HepG2 (cell line): ENCODE data around the gene AMBRA1. TPM values are rescaled to one million over a fixed set of nuclear protein-coding genes. Genes with fewer than 3 reads are reported as not detected.
A peak's percentile ranks its signal among the peaks of the same experiment; 100 is the strongest.

Experiments
- ATAC-seq: fragments of 200-7000 bp; cut with Tn5 transposase; 3 replicates; pipeline ENCODE4 v1.9.1; 2020; ENCODE audit warnings: mild to moderate bottlenecking, moderate library complexity
- BruUV-seq: library from RNA; stranded (reverse); fragments of 400-500 nt; replicated peaks from 2 replicates; lab custom pipeline; 2021; lab: Mats Ljungman, UMichigan
- CTCF ChIA-PET: fragments of 300-600 bp; formaldehyde crosslinking; extraction: SDS; loops from one replicate; lab custom pipeline; 2021; ENCODE audit warnings: low total read pairs, inconsistent platforms, low intra/inter-chr PET ratio; lab: Yijun Ruan, JAX
- POLR2A ChIA-PET: fragments of 350-600 bp; sonication (Branson Sonifier 250); formaldehyde crosslinking; loops from one replicate; lab custom pipeline; 2020; ENCODE audit warnings: antibody characterized with exemption, inconsistent platforms; lab: Yijun Ruan, JAX
- DNase-seq: peaks from one replicate; pipeline ENCODE4 v3.0.0-alpha.2; 2015; ENCODE audit warnings: low spot score
- FAIRE-seq: peaks from 3 replicates; lab custom pipeline; 2011; peaks lifted over from hg19 to GRCh38; lab: Jason Lieb, UNC
- H2AFZ ChIP-seq: one replicate; pipeline ENCODE4 v1.6.1; 2011; ENCODE audit warnings: low read length, inconsistent platforms
- H3K27ac ChIP-seq: fragments of 300-600 bp; 3 replicates; pipeline ENCODE4 v1.8.0; 2011; ENCODE audit warnings: mixed run types, mild to moderate bottlenecking, mixed read lengths, low read length, inconsistent platforms; ENCODE audit not compliant: insufficient read depth; ENCODE audit errors: extremely low read length
- H3K27me3 ChIP-seq, 2 experiments: fragments of 200-600 bp in 1 of 2; 2 replicates in 1 of 2; 3 replicates in 1 of 2; pipeline versions ENCODE4 v1.6.0 to v1.8.0; 2011; ENCODE audit warnings: low read length in 2 of 2, mild to moderate bottlenecking in 2 of 2, moderate library complexity in 2 of 2, inconsistent platforms in 1 of 2; ENCODE audit not compliant: insufficient read depth in 2 of 2, control insufficient read depth in 1 of 2
- H3K36me3 ChIP-seq, 2 experiments: fragments of 200-600 bp in 1 of 2; replicated peaks in 1 of 2; 2 replicates in 1 of 2; 3 replicates in 1 of 2; pipeline versions ENCODE4 v1.5.1 to v1.8.0; 2011; ENCODE audit warnings: low read length in 2 of 2, inconsistent platforms in 1 of 2; ENCODE audit not compliant: insufficient read depth in 2 of 2, control insufficient read depth in 1 of 2
- H3K4me1 ChIP-seq: 2 replicates; pipeline ENCODE4 v1.5.1; 2012; ENCODE audit warnings: low read length, inconsistent platforms; ENCODE audit not compliant: insufficient read depth
- H3K4me2 ChIP-seq: 2 replicates; pipeline ENCODE4 v1.6.0; 2011; ENCODE audit warnings: low read depth, low read length, inconsistent platforms
- H3K4me3 ChIP-seq, 3 experiments: fragments of 200-600 bp in 1 of 3; sonication (generic), shearing (Covaris generic) in 1 of 3; replicated peaks in 1 of 3; 2 replicates each; pipeline ENCODE4 v1.5.1; 2011 to 2016; ENCODE audit warnings: low read length in 3 of 3, inconsistent platforms in 2 of 3, low read depth in 2 of 3, mild to moderate bottlenecking in 2 of 3, control low read depth in 1 of 3, mixed read lengths in 1 of 3; ENCODE audit not compliant: insufficient read depth in 1 of 3
- H3K79me2 ChIP-seq: one replicate; pipeline ENCODE4 v1.6.1; 2011; ENCODE audit warnings: low read length, inconsistent platforms; ENCODE audit not compliant: insufficient read depth
- H3K9ac ChIP-seq: 2 replicates; pipeline ENCODE4 v1.6.0; 2011; ENCODE audit warnings: mild to moderate bottlenecking, low read depth, low read length, inconsistent platforms; ENCODE audit not compliant: insufficient read depth
- H3K9me3 ChIP-seq: 2 replicates; pipeline ENCODE4 v1.5.1; 2012; ENCODE audit warnings: mild to moderate bottlenecking, low read length
- H4K20me1 ChIP-seq: 2 replicates; pipeline ENCODE4 v1.6.0; 2011; ENCODE audit warnings: inconsistent platforms, mild to moderate bottlenecking, low read length, moderate library complexity; ENCODE audit not compliant: insufficient read depth
- MXD4 ChIP-seq: IDR thresholded peaks from 2 replicates; pipeline ENCODE4 v1.6.1; 2016; ENCODE audit warnings: mild to moderate bottlenecking, missing biosample characterization, missing genetic modification reagents
- TOPORS ChIP-seq: sonication (generic); formaldehyde crosslinking; IDR thresholded peaks from 2 replicates; pipeline ENCODE4 v1.8.0; 2023; ENCODE audit warnings: mild to moderate bottlenecking, missing genetic modification reagents
- ZFP37 ChIP-seq: sonication (generic); formaldehyde crosslinking; IDR thresholded peaks from 2 replicates; pipeline ENCODE4 v1.4.0; 2020; ENCODE audit warnings: missing genetic modification reagents, borderline replicate concordance
- ZNF121 ChIP-seq: sonication (generic); formaldehyde crosslinking; IDR thresholded peaks from 2 replicates; pipeline ENCODE4 v1.5.0; 2020; ENCODE audit warnings: mild to moderate bottlenecking, missing genetic modification reagents
- WGBS: methylation state at CpG from one replicate; pipeline ENCODE4 v1.1.6; 2017; ENCODE audit warnings: low lambda C conversion rate; 5-methylcytosine and 5-hydroxymethylcytosine counted together
- in situ Hi-C: cut with HindIII; loops from 2 replicates; pipeline ENCODE4 v1.10.0; 2017; ENCODE audit warnings: low pct_unique_long_range_greater_than_20kb; ENCODE audit not compliant: extremely low pct_ligation_motif_present
- intact Hi-C: fragments of 100-400 bp; cut with micrococcal nuclease; formaldehyde crosslinking; loops from one replicate; pipeline ENCODE4 v1.10.0; 2022; ENCODE audit not compliant: unreplicated experiment
- polyA plus RNA-seq, 8 experiments: library from polyadenylated mRNA; depleted of rRNA in 3 of 8; stranded (reverse) in 7 of 8; unstranded in 1 of 8; fragments of >200 nt; fragmentation: Illumina TruSeq in 4 of 8; extraction: Trizol in 4 of 8; gene quantifications; 2 replicates each; pipeline versions ENCODE4 v1.2.1 to v1.2.3, GENCODE V29; 2011 to 2016; ENCODE audit warnings: low read depth in 4 of 8, missing spikeins in 1 of 8, mixed read lengths in 1 of 8; ENCODE audit not compliant: insufficient read depth in 1 of 8
- total RNA-seq, 5 experiments: library from RNA; depleted of rRNA; stranded (reverse); fragments of >200 nt; fragmentation: Illumina TruSeq; extraction: Trizol; gene quantifications; 2 replicates each; pipeline ENCODE4 v1.2.3, GENCODE V29; 2016; ENCODE audit warnings: low read depth in 1 of 5
- TF ChIP-seq, protein P1 (sequence below): sonication (generic); formaldehyde crosslinking; IDR thresholded peaks from 2 replicates; pipeline ENCODE4 v1.5.0; 2020; ENCODE audit warnings: mild to moderate bottlenecking, missing genetic modification reagents
- TF ChIP-seq, protein P2 (sequence below): sonication (generic); formaldehyde crosslinking; IDR thresholded peaks from 2 replicates; pipeline ENCODE4 v1.8.0; 2022; ENCODE audit warnings: mild to moderate bottlenecking, missing genetic modification reagents; ENCODE audit not compliant: insufficient replicate concordance

Gene AMBRA1
- total and polyA plus RNA-seq, 2 of the 13 experiments (the other 11 are each of a cell fraction or from before 2014, with no cell fraction given): 15.7 to 26.0 TPM

DNA sequence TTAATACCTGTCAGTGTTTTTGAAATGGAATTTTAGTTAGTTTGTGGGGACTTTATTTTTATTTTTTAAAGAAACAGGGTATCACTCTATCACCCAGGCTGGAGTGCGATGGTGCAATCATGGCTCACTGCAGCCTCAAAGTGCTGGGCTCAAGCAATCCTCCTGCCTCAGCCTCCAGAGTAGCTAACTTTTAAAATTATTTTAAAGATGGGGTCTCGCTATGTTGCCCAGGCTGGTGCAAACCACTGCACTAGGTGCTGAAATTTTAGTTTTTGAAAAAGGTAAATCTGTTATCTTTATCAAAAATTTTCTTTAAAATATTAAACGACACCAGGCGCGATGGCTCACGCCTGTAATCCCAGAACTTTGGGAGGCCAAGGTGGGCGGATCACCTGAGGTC is 42.6 kb downstream of the AMBRA1 start:
- Histone ChIP-seq H3K9ac (no peak overlapping the region), H3K9me3 (no peaks in the 10 kb centered on the region), H3K27ac (no peak overlapping the region), H2AFZ (no peak overlapping the region), H3K27me3 (no peaks in the 10 kb centered on the region), H4K20me1 (no peaks in the 10 kb centered on the region), H3K79me2 (peaks cover 74% of the 10 kb centered on the region), H3K4me3 (no peak overlapping the region), H3K4me1 (peaks cover 34% of the 10 kb centered on the region), H3K4me2 (no peak overlapping the region), H3K36me3 (peaks cover 8 to 21% of the 10 kb centered on the region in 2 experiments)
- POLR2A ChIA-PET: no interaction called here
- no peak for DNase-seq
- BruUV-seq: no TSS peak
- ATAC-seq: no peak
- over 99% methylated on average over 7 of the region's 7 CpGs for WGBS
- in situ Hi-C loops: no loop called here
- CTCF ChIA-PET: no interaction called here
- FAIRE-seq: no peak
- TF ChIP-seq ZNF121 (CRISPR knock-in tag) (peak; percentile 55; the same call in 1 of the 2 replicates), TOPORS (CRISPR knock-in tag) (no peak)
- TF ChIP-seq, protein P1, sequence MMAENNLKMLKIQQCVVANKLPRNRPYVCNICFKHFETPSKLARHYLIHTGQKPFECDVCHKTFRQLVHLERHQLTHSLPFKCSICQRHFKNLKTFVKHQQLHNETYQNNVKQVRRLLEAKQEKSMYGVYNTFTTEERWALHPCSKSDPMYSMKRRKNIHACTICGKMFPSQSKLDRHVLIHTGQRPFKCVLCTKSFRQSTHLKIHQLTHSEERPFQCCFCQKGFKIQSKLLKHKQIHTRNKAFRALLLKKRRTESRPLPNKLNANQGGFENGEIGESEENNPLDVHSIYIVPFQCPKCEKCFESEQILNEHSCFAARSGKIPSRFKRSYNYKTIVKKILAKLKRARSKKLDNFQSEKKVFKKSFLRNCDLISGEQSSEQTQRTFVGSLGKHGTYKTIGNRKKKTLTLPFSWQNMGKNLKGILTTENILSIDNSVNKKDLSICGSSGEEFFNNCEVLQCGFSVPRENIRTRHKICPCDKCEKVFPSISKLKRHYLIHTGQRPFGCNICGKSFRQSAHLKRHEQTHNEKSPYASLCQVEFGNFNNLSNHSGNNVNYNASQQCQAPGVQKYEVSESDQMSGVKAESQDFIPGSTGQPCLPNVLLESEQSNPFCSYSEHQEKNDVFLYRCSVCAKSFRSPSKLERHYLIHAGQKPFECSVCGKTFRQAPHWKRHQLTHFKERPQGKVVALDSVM (CRISPR knock-in tag): peak; percentile 54
- intact Hi-C loops: no loop called here

DNA sequence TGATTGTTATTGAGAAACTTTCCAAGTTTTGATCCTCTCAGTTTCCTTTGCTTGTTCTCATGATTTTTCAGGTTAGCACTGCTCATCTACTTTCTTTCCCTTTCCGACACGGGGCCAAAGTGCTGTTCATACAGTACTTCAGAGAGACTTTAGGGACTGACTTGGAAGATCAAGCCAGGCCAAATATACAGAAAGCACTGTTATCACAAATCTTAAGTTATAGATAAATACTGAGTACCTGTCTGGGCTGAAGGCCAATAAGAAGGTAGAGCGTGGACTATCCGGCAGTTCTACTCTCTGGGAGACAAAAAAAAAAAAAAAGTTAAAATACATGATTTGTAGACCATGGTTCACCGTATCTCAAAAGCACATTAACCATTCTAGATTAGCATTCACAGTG is 46.2 kb downstream of the AMBRA1 start:
- DNase-seq (no peak), ATAC-seq (no peak), FAIRE-seq (no peak)
- ChIA-PET POLR2A (no interaction called here), CTCF (no interaction called here)
- 96% methylated on average over 5 of the region's 5 CpGs for WGBS
- Histone ChIP-seq H3K9me3 (no peaks in the 10 kb centered on the region), H3K27me3 (no peaks in the 10 kb centered on the region), H3K27ac (no peak overlapping the region), H3K36me3 (peaks cover 23 to 53% of the 10 kb centered on the region in 2 experiments), H3K9ac (no peak overlapping the region), H3K4me1 (no peaks in the 10 kb centered on the region), H4K20me1 (no peaks in the 10 kb centered on the region), H3K79me2 (peaks cover 50% of the 10 kb centered on the region), H2AFZ (no peak overlapping the region), H3K4me2 (no peak overlapping the region), H3K4me3 (no peak overlapping the region)
- in situ Hi-C loops: no loop called here
- BruUV-seq: no TSS peak
- intact Hi-C loops: no loop called here
- TF ChIP-seq, protein P2, sequence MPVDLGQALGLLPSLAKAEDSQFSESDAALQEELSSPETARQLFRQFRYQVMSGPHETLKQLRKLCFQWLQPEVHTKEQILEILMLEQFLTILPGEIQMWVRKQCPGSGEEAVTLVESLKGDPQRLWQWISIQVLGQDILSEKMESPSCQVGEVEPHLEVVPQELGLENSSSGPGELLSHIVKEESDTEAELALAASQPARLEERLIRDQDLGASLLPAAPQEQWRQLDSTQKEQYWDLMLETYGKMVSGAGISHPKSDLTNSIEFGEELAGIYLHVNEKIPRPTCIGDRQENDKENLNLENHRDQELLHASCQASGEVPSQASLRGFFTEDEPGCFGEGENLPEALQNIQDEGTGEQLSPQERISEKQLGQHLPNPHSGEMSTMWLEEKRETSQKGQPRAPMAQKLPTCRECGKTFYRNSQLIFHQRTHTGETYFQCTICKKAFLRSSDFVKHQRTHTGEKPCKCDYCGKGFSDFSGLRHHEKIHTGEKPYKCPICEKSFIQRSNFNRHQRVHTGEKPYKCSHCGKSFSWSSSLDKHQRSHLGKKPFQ: no peak
- TF ChIP-seq MXD4 (CRISPR knock-in tag): no peak
- TF ChIP-seq ZFP37 (CRISPR knock-in tag): no peak
- TF ChIP-seq, all 625 proteins: peak for 0
